ENCODE measurements around the gene SLC39A10. TPM values are rescaled to one million over a fixed set of nuclear protein-coding genes. Genes with fewer than 3 reads are reported as not detected.

SLC39A10 gene
- total and polyA plus RNA-seq, 10 of the 15 experiments (the other 5 are each of a cell fraction or from before 2014, with no cell fraction given): 2.0 to 23.6 (median 7.9) TPM

DNA sequence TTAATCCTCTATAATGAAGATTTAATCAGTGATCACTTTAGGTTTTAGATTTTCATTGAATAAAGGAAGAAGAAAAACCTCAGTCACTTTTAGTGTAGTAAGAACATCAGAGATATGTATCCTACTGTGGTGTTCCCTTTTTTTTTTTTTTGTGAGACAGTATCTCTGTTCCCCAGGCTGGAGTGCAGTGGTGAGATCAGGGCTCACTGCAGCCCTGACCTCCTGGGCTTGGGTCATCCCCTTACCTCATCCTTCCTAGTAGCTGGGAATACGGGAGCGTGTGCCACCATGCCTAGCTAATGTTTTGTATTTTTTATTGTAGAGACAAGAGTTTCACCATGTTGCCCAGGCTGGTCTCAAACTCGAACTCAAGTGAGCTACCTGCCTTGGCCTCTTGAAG, 5.1 kb downstream of the SLC39A10 start:
- ChIA-PET RAD21 (ENCODE audit: unreplicated experiment) (interaction anchor here (0.7 to 4.4 kb wide), 10 partner anchors 68 to 792 kb away, joined by 3 to 32 read pairs (median 4); partner anchors contain the start of gene DNAH7), CTCF (interaction anchor here (0.7 to 6.4 kb wide), 13 partner anchors 11 to 405 kb away, joined by 3 to 89 read pairs (median 4); partner anchors contain the start of gene DNAH7), SMC1A (ENCODE audit: uncharacterized antibody, unreplicated experiment) (interaction anchor here (0.8 to 5.5 kb wide), 17 partner anchors 10 to 405 kb away, joined by 3 to 73 read pairs (median 4); no protein-coding TSS in a partner anchor), POLR2A (interaction anchor here (0.6 to 1.1 kb wide), 2 partner anchors 118 to 120 kb away, joined by 4 read pairs; no protein-coding TSS in a partner anchor)
- WGBS (ENCODE audit: insufficient coverage, insufficient replicate concordance, low lambda C conversion rate, missing lambda C conversion rate): 67% methylated on average over 3 of the region's 3 CpGs
- in situ Hi-C loops (cut with MboI): no loop called here
- Histone ChIP-seq H3K36me3 (ENCODE audit: control insufficient read depth in 2 of 2, insufficient read depth in 2 of 2, low read length in 1 of 2) (no peaks in the 10 kb centered on the region), H3K9ac (ENCODE audit: control insufficient read depth, insufficient read depth, low read length) (no peak overlapping the region), H3K4me3 (no peak overlapping the region), H3K9me3 (replicated peaks; ENCODE audit: control insufficient read depth, insufficient read depth, low read length) (no peaks in the 10 kb centered on the region), H3K79me2 (ENCODE audit: control insufficient read depth, insufficient read depth, low read length) (peaks cover 38% of the 10 kb centered on the region), H3K4me2 (ENCODE audit: control insufficient read depth, insufficient read depth) (no peak overlapping the region), H2AFZ (ENCODE audit: control insufficient read depth, low read depth, low read length) (no peak overlapping the region), H3K27me3 (replicated peaks in 1 of 2; ENCODE audit: control insufficient read depth in 2 of 2, insufficient read depth in 2 of 2, low read length in 1 of 2) (no peaks in the 10 kb centered on the region), H3K4me1 (ENCODE audit: control insufficient read depth, insufficient read depth, low read length) (no peaks in the 10 kb centered on the region), H3K27ac (ENCODE audit: control insufficient read depth, insufficient read depth) (no peak overlapping the region), H4K20me1 (ENCODE audit: control insufficient read depth, insufficient read depth) (no peaks in the 10 kb centered on the region)
- BruUV-seq (replicated peaks): no TSS peak
- no peak for FAIRE-seq
- DNase-seq (ENCODE audit: low read depth, low spot score): no peak
- no peak for TF ChIP-seq KDM1A (IDR thresholded peaks at IDR 0.05; ENCODE audit: borderline replicate concordance)
- no peak for TF ChIP-seq ELK1 (IDR thresholded peaks at IDR 0.05; ENCODE audit: low read depth, low read length)
- TF ChIP-seq BMI1 (IDR thresholded peaks at IDR 0.05; ENCODE audit: borderline replicate concordance): no peak
- no peak for TF ChIP-seq POLR2AphosphoS5 (IDR thresholded peaks at IDR 0.05; ENCODE audit: low read length)
- no peak for TF ChIP-seq WRNIP1 (IDR thresholded peaks at IDR 0.05; ENCODE audit: borderline replicate concordance, low read depth, low read length)
- no peak for TF ChIP-seq CBFB (IDR thresholded peaks at IDR 0.05; ENCODE audit: low read depth)
- TF ChIP-seq, protein P1, sequence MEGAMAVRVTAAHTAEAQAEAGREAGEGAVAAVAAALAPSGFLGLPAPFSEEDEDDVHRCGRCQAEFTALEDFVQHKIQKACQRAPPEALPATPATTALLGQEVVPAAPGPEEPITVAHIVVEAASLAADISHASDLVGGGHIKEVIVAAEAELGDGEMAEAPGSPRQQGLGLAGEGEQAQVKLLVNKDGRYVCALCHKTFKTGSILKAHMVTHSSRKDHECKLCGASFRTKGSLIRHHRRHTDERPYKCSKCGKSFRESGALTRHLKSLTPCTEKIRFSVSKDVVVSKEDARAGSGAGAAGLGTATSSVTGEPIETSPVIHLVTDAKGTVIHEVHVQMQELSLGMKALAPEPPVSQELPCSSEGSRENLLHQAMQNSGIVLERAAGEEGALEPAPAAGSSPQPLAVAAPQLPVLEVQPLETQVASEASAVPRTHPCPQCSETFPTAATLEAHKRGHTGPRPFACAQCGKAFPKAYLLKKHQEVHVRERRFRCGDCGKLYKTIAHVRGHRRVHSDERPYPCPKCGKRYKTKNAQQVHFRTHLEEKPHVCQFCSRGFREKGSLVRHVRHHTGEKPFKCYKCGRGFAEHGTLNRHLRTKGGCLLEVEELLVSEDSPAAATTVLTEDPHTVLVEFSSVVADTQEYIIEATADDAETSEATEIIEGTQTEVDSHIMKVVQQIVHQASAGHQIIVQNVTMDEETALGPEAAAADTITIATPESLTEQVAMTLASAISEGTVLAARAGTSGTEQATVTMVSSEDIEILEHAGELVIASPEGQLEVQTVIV (IDR thresholded peaks at IDR 0.05; ENCODE audit: borderline replicate concordance, partially characterized antibody): no peak
- no peak for TF ChIP-seq ZBED1 (IDR thresholded peaks at IDR 0.05; ENCODE audit: borderline replicate concordance)
- no peak for TF ChIP-seq ZZZ3 (IDR thresholded peaks at IDR 0.05; ENCODE audit: control insufficient read depth, insufficient read length, low read depth)
- no peak for TF ChIP-seq JUNB (IDR thresholded peaks at IDR 0.05)
- TF ChIP-seq RFX5 (IDR thresholded peaks at IDR 0.05; ENCODE audit: low read depth, low read length): no peak
- ATAC-seq: no peak
- intact Hi-C loops (cut with micrococcal nuclease; ENCODE audit: unreplicated experiment): loop anchor here (5.0 kb wide), 1 partner anchor 275 kb away; no protein-coding TSS in a partner anchor

All from GM12878 (cell line).